GM12878 (cell line): Measurements from ENCODE around the gene BNIP5. TPM values are rescaled to one million over a fixed set of nuclear protein-coding genes. Genes with fewer than 3 reads are reported as not detected.

ENCODE experiments used
- ATAC-seq: fragments of 200-7000 bp; cut with Tn5 transposase; 3 replicates; pipeline ENCODE4 v1.9.1; 2020; ENCODE audit warnings: mild to moderate bottlenecking, moderate library complexity
- BruUV-seq: library from RNA; stranded (reverse); fragments of 400-500 nt; replicated peaks from 2 replicates; lab custom pipeline; 2021; lab: Mats Ljungman, UMichigan
- CTCF ChIA-PET: fragments of 300-600 bp; sonication (Branson Sonifier 250); formaldehyde crosslinking; extraction: SDS; loops from one replicate; lab custom pipeline; 2021; ENCODE audit warnings: inconsistent platforms; lab: Yijun Ruan, JAX
- POLR2A ChIA-PET: fragments of 350-600 bp; formaldehyde crosslinking; extraction: SDS; loops from one replicate; lab custom pipeline; 2021; ENCODE audit warnings: inconsistent platforms; lab: Charles Lee
- RAD21 ChIA-PET: fragments of 300-600 bp; sonication (Branson Sonifier 250); formaldehyde crosslinking; loops from one replicate; lab custom pipeline; 2023; ENCODE audit warnings: antibody characterized with exemption; ENCODE audit not compliant: unreplicated experiment; lab: Charles Lee
- SMC1A ChIA-PET: fragments of 300-600 bp; sonication (Branson Sonifier 250); formaldehyde crosslinking; loops from one replicate; lab custom pipeline; 2023; ENCODE audit not compliant: unreplicated experiment, uncharacterized antibody; lab: Charles Lee
- DNase-seq: peaks from one replicate; pipeline ENCODE4 v3.0.0-alpha.2; 2011; ENCODE audit warnings: low read depth, low spot score
- FAIRE-seq: peaks from 3 replicates; lab custom pipeline; 2011; peaks lifted over from hg19 to GRCh38; lab: Jason Lieb, UNC
- H2AFZ ChIP-seq: 2 replicates; pipeline ENCODE4 v1.6.0; 2011; ENCODE audit warnings: low read depth, low read length, control low read depth; ENCODE audit not compliant: control insufficient read depth
- H3K27ac ChIP-seq: 2 replicates; pipeline ENCODE4 v1.5.1; 2011; ENCODE audit warnings: control low read depth; ENCODE audit not compliant: control insufficient read depth, insufficient read depth
- H3K27me3 ChIP-seq, 2 experiments: replicated peaks in 1 of 2; 2 replicates each; pipeline versions ENCODE4 v1.6.0 to v1.6.1; 2011; ENCODE audit warnings: low read length in 1 of 2; ENCODE audit not compliant: control insufficient read depth in 2 of 2, insufficient read depth in 2 of 2
- H3K36me3 ChIP-seq, 2 experiments: 2 replicates each; pipeline ENCODE4 v1.5.1; 2011; ENCODE audit warnings: low read length in 1 of 2; ENCODE audit not compliant: control insufficient read depth in 2 of 2, insufficient read depth in 2 of 2
- H3K4me1 ChIP-seq: 2 replicates; pipeline ENCODE4 v1.6.1; 2011; ENCODE audit warnings: mild to moderate bottlenecking, low read length, moderate library complexity, mixed read lengths; ENCODE audit not compliant: control insufficient read depth, insufficient read depth
- H3K4me2 ChIP-seq: 2 replicates; pipeline ENCODE4 v1.6.0; 2011; ENCODE audit warnings: control low read depth; ENCODE audit not compliant: control insufficient read depth, insufficient read depth
- H3K4me3 ChIP-seq: fragments of 200-600 bp; sonication (generic); 2 replicates; pipeline ENCODE4 v1.5.1; 2016
- H3K79me2 ChIP-seq: 2 replicates; pipeline ENCODE4 v1.6.0; 2011; ENCODE audit warnings: low read length; ENCODE audit not compliant: control insufficient read depth, insufficient read depth
- H3K9ac ChIP-seq: 2 replicates; pipeline ENCODE4 v1.8.0; 2011; ENCODE audit warnings: low read length, control low read depth, mixed read lengths; ENCODE audit not compliant: control insufficient read depth, insufficient read depth
- H3K9me3 ChIP-seq: replicated peaks from 3 replicates; pipeline ENCODE4 v1.5.1; 2011; ENCODE audit warnings: mild to moderate bottlenecking, low read length; ENCODE audit not compliant: control insufficient read depth, insufficient read depth
- H4K20me1 ChIP-seq: 2 replicates; pipeline ENCODE4 v1.6.0; 2011; ENCODE audit not compliant: control insufficient read depth, insufficient read depth
- ATF3 ChIP-seq: IDR thresholded peaks from 2 replicates; pipeline ENCODE4 v1.6.1; 2011; ENCODE audit warnings: low read depth, mild to moderate bottlenecking, low read length, moderate library complexity, borderline replicate concordance; ENCODE audit errors: extremely low read depth
- BACH1 ChIP-seq: fragments of 450-650 bp; IDR thresholded peaks from 2 replicates; pipeline ENCODE4 v1.6.1; 2017; ENCODE audit warnings: mild to moderate bottlenecking, borderline replicate concordance
- CHD1 ChIP-seq: IDR thresholded peaks from 2 replicates; pipeline ENCODE4 v1.6.1; 2012; ENCODE audit warnings: low read depth, low read length, improper control_type of control experiment
- CREB1 ChIP-seq: IDR thresholded peaks from 2 replicates; pipeline ENCODE4 v1.6.1; 2012; ENCODE audit warnings: low read depth, mild to moderate bottlenecking, inconsistent platforms
- HCFC1 ChIP-seq: fragments of 150-350 bp; IDR thresholded peaks from 2 replicates; pipeline ENCODE4 v1.6.1; 2014; ENCODE audit warnings: low read length
- HDAC2 ChIP-seq: fragments of 200-600 bp; sonication (generic); IDR thresholded peaks from 2 replicates; pipeline ENCODE4 v1.6.1; 2017
- MTA2 ChIP-seq: fragments of 450-650 bp; IDR thresholded peaks from 2 replicates; pipeline ENCODE4 v1.6.1; 2016; ENCODE audit warnings: low read depth, mild to moderate bottlenecking, moderate library complexity
- NFXL1 ChIP-seq: fragments of 450-650 bp; IDR thresholded peaks from 2 replicates; pipeline ENCODE4 v1.6.1; 2017; ENCODE audit warnings: antibody characterized with exemption, mild to moderate bottlenecking, borderline replicate concordance
- PBX3 ChIP-seq: IDR thresholded peaks from 2 replicates; pipeline ENCODE4 v1.6.1; 2011; ENCODE audit warnings: mild to moderate bottlenecking, low read depth, low read length, moderate library complexity; ENCODE audit not compliant: insufficient replicate concordance
- POLR2AphosphoS5 ChIP-seq: IDR thresholded peaks from 2 replicates; pipeline ENCODE4 v1.6.1; 2011; ENCODE audit warnings: mild to moderate bottlenecking, low read length, inconsistent platforms
- WGBS: methylation state at CpG from one replicate; pipeline ENCODE4 v1.1.6; 2016; ENCODE audit warnings: low lambda C conversion rate; ENCODE audit not compliant: insufficient replicate concordance, insufficient coverage; ENCODE audit errors: missing lambda C conversion rate; 5-methylcytosine and 5-hydroxymethylcytosine counted together
- in situ Hi-C: fragments of 300-500 bp; cut with MboI; formaldehyde crosslinking; loops from 9 replicates; pipeline ENCODE4 v1.14.3; 2018; ENCODE audit warnings: mixed read lengths
- intact Hi-C: fragments of 100-400 bp; cut with micrococcal nuclease; formaldehyde crosslinking; loops from one replicate; pipeline ENCODE4 v1.14.2; 2022; ENCODE audit not compliant: unreplicated experiment
- polyA plus RNA-seq, 11 experiments: library from polyadenylated mRNA; depleted of rRNA in 4 of 11; unstranded in 6 of 11; stranded (reverse) in 5 of 11; fragments of >200 nt; fragmentation: Nextera tagmentation in 4 of 11; fragmentation: Illumina TruSeq in 1 of 11; extraction: Ambion mirVana in 4 of 11; extraction: Trizol in 1 of 11; gene quantifications; 1 replicate in 1 of 11; 2 replicates in 10 of 11; pipeline versions ENCODE4 v1.2.1 to v1.2.3, GENCODE V29; 2011 to 2016; ENCODE audit warnings: inconsistent platforms in 2 of 11, missing spikeins in 2 of 11, low read depth in 1 of 11
- total RNA-seq, 4 experiments: library from RNA; depleted of rRNA in 3 of 4; stranded (reverse); fragments of >200 nt in 3 of 4; fragmentation: Illumina TruSeq in 1 of 4; extraction: Trizol in 1 of 4; gene quantifications; 2 replicates each; pipeline versions ENCODE4 v1.2.1 to v1.2.3, GENCODE V29; 2013 to 2021

BNIP5 gene
- total and polyA plus RNA-seq, 10 of the 15 experiments (the other 5 are each of a cell fraction or from before 2014, with no cell fraction given), result 0.02 to 0.68 (median 0.05) TPM; not detected in 2

GRCh38 chr6:36343109-36343680, 6.5 kb upstream of the BNIP5 start:
- FAIRE-seq, result no peak
- no peaks in the 10 kb centered on the region for H3K79me2 ChIP-seq
- ATAC-seq, result no peak
- no peaks in the 10 kb centered on the region for H3K9me3 ChIP-seq
- H2AFZ ChIP-seq, result no peak overlapping the region
- no TSS peak for BruUV-seq
- WGBS, result 63% methylated on average over 5 of the region's 5 CpGs
- H3K36me3 ChIP-seq, result no peaks in the 10 kb centered on the region
- no peak for TF ChIP-seq HDAC2
- H3K4me1 ChIP-seq, result peaks cover 26% of the 10 kb centered on the region
- in situ Hi-C loops (no loop called here), intact Hi-C loops (no loop called here)
- SMC1A ChIA-PET, result interaction anchor here (0.8 to 13.7 kb wide), 3 partner anchors 17 to 140 kb away, joined by 3 to 386 read pairs (median 7); no protein-coding TSS in a partner anchor
- H4K20me1 ChIP-seq, result no peaks in the 10 kb centered on the region
- DNase-seq, result no peak
- RAD21 ChIA-PET, result interaction anchor here (11.6 kb wide), 1 partner anchor 13 kb away, joined by 311 read pairs; no protein-coding TSS in a partner anchor
- no peak overlapping the region for H3K4me3 ChIP-seq
- CTCF ChIA-PET, result interaction anchor here (1.2 to 19.9 kb wide), 3 partner anchors 14 to 807 kb away, joined by 3 to 483 read pairs (median 5); no protein-coding TSS in a partner anchor
- H3K27ac ChIP-seq, result no peak overlapping the region
- H3K9ac ChIP-seq, result no peak overlapping the region
- H3K27me3 ChIP-seq, result no peaks in the 10 kb centered on the region
- no peak overlapping the region for H3K4me2 ChIP-seq
- POLR2A ChIA-PET, result interaction anchor here (1.4 to 3.0 kb wide), 2 partner anchors 15 kb away, joined by 5 to 9 read pairs; no protein-coding TSS in a partner anchor

GRCh38 chr6:36340618-36341454, 4.1 kb upstream of the BNIP5 start:
- H3K79me2 ChIP-seq, result no peaks in the 10 kb centered on the region
- H3K4me1 ChIP-seq, result peaks cover 40% of the 10 kb centered on the region
- no peak overlapping the region for H3K4me3 ChIP-seq
- 12% methylated on average over 36 of the region's 36 CpGs for WGBS
- peak overlapping the region; percentile 60 for H3K4me2 ChIP-seq
- FAIRE-seq, result peak; percentile 27
- no peaks in the 10 kb centered on the region for H3K9me3 ChIP-seq
- intact Hi-C loops, result loop anchor here (1.0 kb wide), 1 partner anchor 19 kb away; no protein-coding TSS in a partner anchor
- ChIA-PET SMC1A (interaction anchor here (0.7 to 13.7 kb wide), 13 partner anchors 13 to 209 kb away, joined by 3 to 386 read pairs (median 4); no protein-coding TSS in a partner anchor), RAD21 (interaction anchor here (0.6 to 11.6 kb wide), 16 partner anchors 9 to 418 kb away, joined by 3 to 311 read pairs (median 3); no protein-coding TSS in a partner anchor), CTCF (interaction anchor here (0.6 to 19.9 kb wide), 33 partner anchors 9 to 761 kb away, joined by 3 to 483 read pairs (median 4); partner anchors contain the start of gene MAPK14), POLR2A (interaction anchor here (0.6 to 3.3 kb wide), 5 partner anchors 9 to 35 kb away, joined by 3 to 30 read pairs (median 4); no protein-coding TSS in a partner anchor)
- no TSS peak for BruUV-seq
- no peaks in the 10 kb centered on the region for H3K27me3 ChIP-seq
- in situ Hi-C loops, result no loop called here
- H2AFZ ChIP-seq, result peak overlapping the region; percentile 87
- peak; percentile 80 for ATAC-seq
- DNase-seq, result peak; percentile 34
- no peak overlapping the region for H3K27ac ChIP-seq
- H4K20me1 ChIP-seq, result no peaks in the 10 kb centered on the region
- H3K36me3 ChIP-seq, result no peaks in the 10 kb centered on the region
- no peak overlapping the region; the same call in 1 of the 2 replicates for H3K9ac ChIP-seq
- TF ChIP-seq POLR2AphosphoS5 (no peak), NFXL1 (no peak), CHD1 (no peak), ATF3 (no peak), CREB1 (no peak; the same call in 1 of the 2 replicates), HCFC1 (no peak), PBX3 (no peak), BACH1 (no peak), MTA2 (no peak)
